A673 (cell line): ENCODE results near the gene ESRRB. TPM values are rescaled to one million over a fixed set of nuclear protein-coding genes. Genes with fewer than 3 reads are reported as not detected.

ENCODE experiments used
- BruUV-seq: library from RNA; stranded (reverse); fragments of 400-500 nt; replicated peaks from 2 replicates; lab custom pipeline; 2021; lab: Mats Ljungman, UMichigan
- CTCF ChIA-PET: fragments of 300-600 bp; sonication (Branson Sonifier 250); formaldehyde crosslinking; loops from one replicate; lab custom pipeline; 2022; ENCODE audit warnings: antibody characterized with exemption; lab: Charles Lee
- POLR2A ChIA-PET: fragments of 300-600 bp; sonication (Branson Sonifier 250); formaldehyde crosslinking; loops from one replicate; lab custom pipeline; 2022; ENCODE audit warnings: antibody characterized with exemption; ENCODE audit not compliant: low non-redundant PET; lab: Charles Lee
- DNase-seq: peaks from one replicate; pipeline ENCODE4 v3.0.0-alpha.2; 2015; ENCODE audit warnings: low spot score
- H3K27ac ChIP-seq: fragments of 200-600 bp; sonication (generic); 2 replicates; pipeline ENCODE4 v1.5.1; 2016; ENCODE audit warnings: mixed run types, low read depth, mild to moderate bottlenecking, mixed read lengths, antibody characterized with exemption, low read length; ENCODE audit not compliant: poor library complexity, severe bottlenecking
- H3K27me3 ChIP-seq: fragments of 200-600 bp; sonication (generic); replicated peaks from 2 replicates; pipeline ENCODE4 v1.6.1; 2017; ENCODE audit warnings: mixed run types, low read depth, mild to moderate bottlenecking, mixed read lengths, antibody characterized with exemption, low read length; ENCODE audit not compliant: insufficient read depth, poor library complexity
- H3K36me3 ChIP-seq: fragments of 200-600 bp; sonication (generic); 2 replicates; pipeline ENCODE4 v1.6.1; 2016; ENCODE audit warnings: mixed run types, mild to moderate bottlenecking, mixed read lengths, antibody characterized with exemption, low read length; ENCODE audit not compliant: insufficient read depth, poor library complexity, severe bottlenecking
- H3K4me1 ChIP-seq: fragments of 200-600 bp; sonication (generic); 2 replicates; pipeline ENCODE4 v1.6.1; 2017; ENCODE audit warnings: mixed run types, mild to moderate bottlenecking, mixed read lengths, antibody characterized with exemption, low read length; ENCODE audit not compliant: insufficient read depth, poor library complexity, severe bottlenecking
- H3K4me3 ChIP-seq: fragments of 200-600 bp; sonication (generic); 2 replicates; pipeline ENCODE4 v1.5.1; 2016; ENCODE audit warnings: low read depth, mixed run types, mild to moderate bottlenecking, mixed read lengths, low read length; ENCODE audit not compliant: poor library complexity, severe bottlenecking
- H3K9me3 ChIP-seq: fragments of 200-600 bp; sonication (generic); 2 replicates; pipeline ENCODE4 v1.6.1; 2016; ENCODE audit warnings: mixed run types, low read depth, mild to moderate bottlenecking, mixed read lengths, antibody characterized with exemption, low read length; ENCODE audit not compliant: poor library complexity, severe bottlenecking
- CTCF ChIP-seq: fragments of 300-800, 200-600 bp; sonication (generic); conservative IDR thresholded peaks from 2 replicates; pipeline ENCODE4 v1.5.1; 2017; ENCODE audit warnings: low read depth, mild to moderate bottlenecking, antibody characterized with exemption, low read length, moderate library complexity, mixed read lengths
- EZH2 ChIP-seq: fragments of 200-600 bp; sonication (generic); IDR thresholded peaks from 2 replicates; pipeline ENCODE4 v1.6.1; 2017; ENCODE audit warnings: borderline replicate concordance, low read depth, mild to moderate bottlenecking, mixed read lengths, antibody characterized with exemption, low read length; ENCODE audit not compliant: poor library complexity, severe bottlenecking
- intact Hi-C: fragments of 100-400 bp; cut with micrococcal nuclease; formaldehyde crosslinking; loops from one replicate; pipeline ENCODE4 v1.10.0; 2022; ENCODE audit not compliant: unreplicated experiment
- total RNA-seq: library from RNA; stranded (reverse); gene quantifications from 2 replicates; pipeline ENCODE4 v1.2.3, GENCODE V29; 2021

Gene ESRRB
- total RNA-seq, 1 experiment from 2014 or later = 0.47 TPM

GRCh38 chr14:76473481-76474263 is 97.7 kb downstream of the ESRRB start:
- H3K27me3 ChIP-seq = no peaks in the 10 kb centered on the region
- intact Hi-C loops = no loop called here
- TF ChIP-seq CTCF (0 out of 2 replicates have a peak, but pooled peaks have one; percentile 22), EZH2 (no peak)
- ChIA-PET POLR2A (no interaction called here), CTCF (no interaction called here)
- H3K4me3 ChIP-seq = no peak overlapping the region
- BruUV-seq = no TSS peak
- H3K36me3 ChIP-seq = no peaks in the 10 kb centered on the region
- no peaks in the 10 kb centered on the region for H3K4me1 ChIP-seq
- no peaks in the 10 kb centered on the region for H3K9me3 ChIP-seq
- H3K27ac ChIP-seq = no peak overlapping the region
- peak; percentile 15 for DNase-seq

- POLR2A ChIA-PET = no interaction called here
- no TSS peak for BruUV-seq
These were observed 104.5 kb downstream of the ESRRB start for GRCh38 chr14:76480426-76480825.

GRCh38 chr14:76484355-76484754 is 108.4 kb downstream of the ESRRB start:
- Histone ChIP-seq H3K4me1 (peaks cover 23% of the 10 kb centered on the region), H3K27ac (no peak overlapping the region), H3K27me3 (no peaks in the 10 kb centered on the region), H3K9me3 (no peaks in the 10 kb centered on the region), H3K36me3 (no peaks in the 10 kb centered on the region), H3K4me3 (no peak overlapping the region)
- CTCF ChIA-PET = no interaction called here
- no peak for DNase-seq
- no TSS peak for BruUV-seq
- POLR2A ChIA-PET = no interaction called here
- intact Hi-C loops = no loop called here
- no peak for TF ChIP-seq CTCF
- no peak for TF ChIP-seq EZH2

More at GRCh38 chr14:76480426-76480825, 104.5 kb downstream of the ESRRB start:
- Histone ChIP-seq H3K4me3 (no peak overlapping the region), H3K9me3 (no peaks in the 10 kb centered on the region), H3K27me3 (no peaks in the 10 kb centered on the region), H3K4me1 (peaks cover under 1% of the 10 kb centered on the region), H3K36me3 (no peaks in the 10 kb centered on the region), H3K27ac (no peak overlapping the region)
- CTCF ChIA-PET = no interaction called here
- intact Hi-C loops = no loop called here
- DNase-seq = peak; percentile 30
- TF ChIP-seq EZH2 (no peak), CTCF (no peak)
